GM23338 (cell line): ENCODE results near the gene MROH2B. TPM values are rescaled to one million over a fixed set of nuclear protein-coding genes. Genes with fewer than 3 reads are reported as not detected.

Source experiments
- ATAC-seq: fragments of 200-7000 bp; cut with Tn5 transposase; 3 replicates; pipeline ENCODE4 v1.9.1; 2020
- DNase-seq: peaks from one replicate; pipeline ENCODE4 v3.0.0-alpha.2; 2015; ENCODE audit warnings: low spot score
- H2AFZ ChIP-seq: fragments of 200-600 bp; sonication (generic); 2 replicates; pipeline ENCODE4 v1.8.0; 2016; ENCODE audit warnings: antibody characterized with exemption, mild to moderate bottlenecking, moderate library complexity
- H3F3A ChIP-seq: fragments of 200-600 bp; sonication (generic); replicated peaks from 2 replicates; pipeline ENCODE4 v1.8.0; 2017; ENCODE audit warnings: antibody characterized with exemption, mixed run types, low read depth
- H3K27ac ChIP-seq: fragments of 200-600 bp; sonication (generic); 2 replicates; pipeline ENCODE4 v1.6.1; 2016; ENCODE audit warnings: low read depth
- H3K27me3 ChIP-seq: fragments of 200-600 bp; sonication (generic); 2 replicates; pipeline ENCODE4 v1.8.0; 2016; ENCODE audit warnings: mild to moderate bottlenecking, mixed run types, moderate library complexity; ENCODE audit not compliant: insufficient read depth
- H3K36me3 ChIP-seq: fragments of 200-600 bp; sonication (generic); 2 replicates; pipeline ENCODE4 v1.8.0; 2016; ENCODE audit warnings: mild to moderate bottlenecking; ENCODE audit not compliant: insufficient read depth
- H3K4me1 ChIP-seq: fragments of 200-600 bp; sonication (generic); 2 replicates; pipeline ENCODE4 v1.8.0; 2016; ENCODE audit warnings: mild to moderate bottlenecking, moderate library complexity; ENCODE audit not compliant: insufficient read depth
- H3K4me2 ChIP-seq: fragments of 200-600 bp; sonication (generic); 2 replicates; pipeline ENCODE4 v1.7.1; 2017; ENCODE audit warnings: mixed run types
- H3K4me3 ChIP-seq: fragments of 200-600 bp; sonication (generic); 2 replicates; pipeline ENCODE4 v1.6.1; 2016; ENCODE audit warnings: mixed run types
- H3K79me2 ChIP-seq: fragments of 200-600 bp; sonication (generic); replicated peaks from 2 replicates; pipeline ENCODE4 v1.8.0; 2017; ENCODE audit warnings: mild to moderate bottlenecking; ENCODE audit not compliant: insufficient read depth
- H3K9me2 ChIP-seq: fragments of 200-600 bp; sonication (generic); 2 replicates; pipeline ENCODE4 v1.8.0; 2017; ENCODE audit not compliant: insufficient read depth
- H4K20me1 ChIP-seq: fragments of 200-600 bp; sonication (generic); replicated peaks from 2 replicates; pipeline ENCODE4 v1.8.0; 2017; ENCODE audit warnings: mild to moderate bottlenecking; ENCODE audit not compliant: insufficient read depth
- H3K27ac Mint-ChIP-seq: 2 replicates; pipeline ENCODE4 v1.8.0; 2020; ENCODE audit warnings: inconsistent platforms, mild to moderate bottlenecking, moderate library complexity, mixed read lengths
- H3K27me3 Mint-ChIP-seq: 3 replicates; pipeline ENCODE4 v1.8.0; 2022; ENCODE audit warnings: low read depth, mild to moderate bottlenecking, moderate library complexity, mixed read lengths, inconsistent platforms; ENCODE audit not compliant: insufficient read depth, poor library complexity
- H3K36me3 Mint-ChIP-seq: 3 replicates; pipeline ENCODE4 v1.8.0; 2021; ENCODE audit warnings: low read depth, mild to moderate bottlenecking, inconsistent platforms, moderate library complexity, mixed read lengths
- H3K4me1 Mint-ChIP-seq: 3 replicates; pipeline ENCODE4 v1.8.0; 2020; ENCODE audit warnings: mild to moderate bottlenecking, inconsistent platforms, mixed read lengths
- H3K4me3 Mint-ChIP-seq: 3 replicates; pipeline ENCODE4 v1.8.0; 2021; ENCODE audit warnings: moderate library complexity, mild to moderate bottlenecking, inconsistent platforms, mixed read lengths
- H3K9me3 Mint-ChIP-seq: 3 replicates; pipeline ENCODE4 v1.8.0; 2020; ENCODE audit warnings: moderate library complexity, mild to moderate bottlenecking, inconsistent platforms, mixed read lengths
- CREB1 ChIP-seq: fragments of 250-450 bp; sonication (Bioruptor Pico); IDR thresholded peaks from 2 replicates; pipeline ENCODE4 v1.5.0; 2020; ENCODE audit warnings: low read depth, mild to moderate bottlenecking, moderate library complexity
- EZH2 ChIP-seq: fragments of 200-600 bp; sonication (generic); IDR thresholded peaks from one replicate; pipeline ENCODE4 v1.8.0; 2017; ENCODE audit warnings: antibody characterized with exemption, mild to moderate bottlenecking, low read depth; ENCODE audit not compliant: unreplicated experiment
- POLR2AphosphoS5 ChIP-seq: IDR thresholded peaks from 2 replicates; pipeline ENCODE4 v1.6.1; 2016; ENCODE audit warnings: antibody characterized with exemption, low read depth
- ZNF114 ChIP-seq: fragments of 250-450 bp; sonication (Bioruptor Pico); IDR thresholded peaks from 2 replicates; pipeline ENCODE4 v1.5.0; 2020; ENCODE audit warnings: mild to moderate bottlenecking, moderate library complexity
- ZNF331 ChIP-seq: fragments of 250-450 bp; sonication (Bioruptor Pico); IDR thresholded peaks from 2 replicates; pipeline ENCODE4 v1.5.0; 2020; ENCODE audit warnings: low read depth, mild to moderate bottlenecking, moderate library complexity
- ZNF462 ChIP-seq: fragments of 250-450 bp; sonication (Bioruptor Pico); IDR thresholded peaks from 2 replicates; pipeline ENCODE4 v1.5.0; 2020; ENCODE audit warnings: mild to moderate bottlenecking, moderate library complexity
- polyA plus RNA-seq: library from polyadenylated mRNA; unstranded; fragments of >200 nt; fragmentation: Nextera tagmentation; extraction: Ambion mirVana; gene quantifications from 2 replicates; pipeline ENCODE4 v1.2.1, GENCODE V29; 2016
- total RNA-seq: library from RNA; depleted of rRNA; stranded (reverse); fragments of >200 nt; shearing (Covaris generic); gene quantifications from 2 replicates; pipeline ENCODE4 v1.2.3, GENCODE V29; 2014

The MROH2B gene
- total and polyA plus RNA-seq, 2 experiments from 2014 or later: not detected

DNA sequence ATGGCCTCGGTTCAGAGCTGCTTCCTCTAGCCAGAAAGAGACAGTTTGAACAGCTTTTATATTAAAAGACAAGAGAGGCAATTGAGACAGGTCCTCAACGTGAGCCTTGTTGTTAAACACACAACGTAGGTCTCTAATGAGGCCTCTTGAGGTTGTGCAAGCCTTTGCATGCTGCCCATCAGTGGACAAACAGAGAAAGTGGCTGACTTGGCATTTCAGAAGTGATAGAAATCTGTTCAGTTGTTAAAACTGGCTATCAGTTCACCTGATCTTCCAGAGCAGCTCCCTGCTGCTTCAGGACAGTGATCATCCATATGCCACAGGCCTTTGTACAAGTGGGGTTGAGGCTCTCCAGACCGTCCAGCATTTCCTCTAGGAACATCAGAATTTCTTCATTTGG lies 58.8 kb downstream of the MROH2B start:
- no peak overlapping the region for H3K4me2 ChIP-seq
- DNase-seq (no peak), ATAC-seq (no peak)
- no peak overlapping the region for H3K4me3 Mint-ChIP-seq
- peaks cover 12% of the 10 kb centered on the region; the same call in 1 of the 2 replicates for H3K9me2 ChIP-seq
- H3K4me3 ChIP-seq: no peak overlapping the region
- H3K79me2 ChIP-seq: no peaks in the 10 kb centered on the region
- no peaks in the 10 kb centered on the region for H3F3A ChIP-seq
- H3K9me3 Mint-ChIP-seq: no peaks in the 10 kb centered on the region
- no peak overlapping the region for H3K27ac ChIP-seq
- H3K36me3 ChIP-seq: no peaks in the 10 kb centered on the region
- no peaks in the 10 kb centered on the region for H4K20me1 ChIP-seq
- no peaks in the 10 kb centered on the region for H3K4me1 Mint-ChIP-seq
- TF ChIP-seq EZH2 (no peak), CREB1 (CRISPR knock-in tag) (no peak), ZNF462 (CRISPR knock-in tag) (no peak), POLR2AphosphoS5 (no peak), ZNF114 (no peak)
- H3K27me3 Mint-ChIP-seq: no peaks in the 10 kb centered on the region
- H3K4me1 ChIP-seq: no peaks in the 10 kb centered on the region
- no peak overlapping the region for H2AFZ ChIP-seq
- no peak overlapping the region for H3K27ac Mint-ChIP-seq
- no peaks in the 10 kb centered on the region for H3K27me3 ChIP-seq
- H3K36me3 Mint-ChIP-seq: no peaks in the 10 kb centered on the region

GRCh38 chr5:41010572-41010971 lies 60.6 kb downstream of the MROH2B start:
- no peak for DNase-seq
- H3K79me2 ChIP-seq: no peaks in the 10 kb centered on the region
- H3K27me3 Mint-ChIP-seq: no peaks in the 10 kb centered on the region
- H3K4me3 ChIP-seq: no peak overlapping the region
- H3K4me1 Mint-ChIP-seq: no peaks in the 10 kb centered on the region
- H2AFZ ChIP-seq: no peak overlapping the region
- H3K4me3 Mint-ChIP-seq: no peak overlapping the region
- H3K27ac ChIP-seq: no peak overlapping the region
- H3K27me3 ChIP-seq: no peaks in the 10 kb centered on the region
- no peaks in the 10 kb centered on the region for H4K20me1 ChIP-seq
- peaks cover 12% of the 10 kb centered on the region; the same call in 1 of the 2 replicates for H3K9me2 ChIP-seq
- no peak overlapping the region for H3K4me2 ChIP-seq
- no peak for ATAC-seq
- H3F3A ChIP-seq: no peaks in the 10 kb centered on the region
- H3K36me3 ChIP-seq: no peaks in the 10 kb centered on the region
- no peaks in the 10 kb centered on the region; the same call in 2 of the 3 replicates for H3K9me3 Mint-ChIP-seq
- H3K4me1 ChIP-seq: no peaks in the 10 kb centered on the region
- no peaks in the 10 kb centered on the region for H3K36me3 Mint-ChIP-seq
- H3K27ac Mint-ChIP-seq: no peak overlapping the region
- TF ChIP-seq POLR2AphosphoS5 (no peak), ZNF462 (CRISPR knock-in tag) (no peak), ZNF114 (no peak), ZNF331 (CRISPR knock-in tag) (no peak)
